HG02973 (cell line): ENCODE results near the gene VCAN.
"Not testable (repeated sequence)": the region's sequence is repeated elsewhere in the genome, so short reads cannot be mapped to it uniquely, and the experiment has no call there.

Source experiments
- ATAC-seq: cut with Tn5 transposase; IDR thresholded peaks from one replicate; pipeline ENCODE4 v1.9.1; 2021; ENCODE audit warnings: moderate library complexity; ENCODE audit not compliant: unreplicated experiment

The VCAN gene

DNA sequence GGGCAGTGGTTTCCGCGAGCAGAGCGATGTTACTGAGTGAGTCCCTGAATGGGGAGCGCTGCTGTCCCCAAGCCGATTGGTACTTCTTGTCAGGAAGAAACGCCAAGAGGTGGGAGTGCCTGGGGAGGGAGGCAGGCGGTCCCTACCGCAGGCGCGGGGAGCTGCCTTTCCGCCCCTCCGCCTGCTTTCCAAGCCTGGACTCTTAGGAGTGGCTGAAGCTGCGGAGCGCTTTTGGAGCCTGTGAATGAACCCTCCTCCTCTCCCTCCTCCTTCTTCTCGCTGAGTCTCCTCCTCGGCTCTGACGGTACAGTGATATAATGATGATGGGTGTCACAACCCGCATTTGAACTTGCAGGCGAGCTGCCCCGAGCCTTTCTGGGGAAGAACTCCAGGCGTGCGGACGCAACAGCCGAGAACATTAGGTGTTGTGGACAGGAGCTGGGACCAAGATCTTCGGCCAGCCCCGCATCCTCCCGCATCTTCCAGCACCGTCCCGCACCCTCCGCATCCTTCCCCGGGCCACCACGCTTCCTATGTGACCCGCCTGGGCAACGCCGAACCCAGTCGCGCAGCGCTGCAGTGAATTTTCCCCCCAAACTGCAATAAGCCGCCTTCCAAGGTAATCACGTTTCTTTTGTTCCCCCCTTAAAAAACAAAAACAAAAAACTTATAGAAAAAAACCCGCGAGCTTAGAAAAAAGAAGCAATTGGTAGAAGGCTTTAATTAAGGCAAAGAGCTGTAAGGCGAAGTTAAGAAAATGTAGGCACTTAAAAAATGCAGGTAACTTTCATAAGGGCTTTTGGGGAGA is at the start of gene VCAN:
VCAN (plus strand) TSS at position 340 of the 808 bp plus-strand sequence. CDS start 11,775 bp downstream, outside the sequence.
- no peak for ATAC-seq

DNA sequence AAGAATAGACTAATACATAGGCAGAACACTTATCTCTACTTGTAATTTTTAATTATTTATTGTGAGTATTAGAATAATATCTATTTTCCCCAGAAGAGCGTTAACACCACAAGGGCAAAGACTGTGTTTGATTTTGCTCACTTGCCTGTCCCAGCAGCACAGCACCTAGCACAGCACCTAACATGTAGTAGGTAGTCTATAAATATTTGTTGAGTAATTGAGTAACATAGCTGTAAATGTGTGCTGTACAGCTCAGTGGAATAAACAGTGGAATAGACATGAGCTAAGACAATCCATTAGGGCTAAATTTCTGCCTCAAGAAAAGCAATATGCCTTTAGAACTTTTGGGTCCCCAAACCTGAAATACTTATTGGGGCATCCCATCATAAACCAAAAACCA is 49.3 kb upstream of the VCAN start:
- no peak for ATAC-seq

DNA sequence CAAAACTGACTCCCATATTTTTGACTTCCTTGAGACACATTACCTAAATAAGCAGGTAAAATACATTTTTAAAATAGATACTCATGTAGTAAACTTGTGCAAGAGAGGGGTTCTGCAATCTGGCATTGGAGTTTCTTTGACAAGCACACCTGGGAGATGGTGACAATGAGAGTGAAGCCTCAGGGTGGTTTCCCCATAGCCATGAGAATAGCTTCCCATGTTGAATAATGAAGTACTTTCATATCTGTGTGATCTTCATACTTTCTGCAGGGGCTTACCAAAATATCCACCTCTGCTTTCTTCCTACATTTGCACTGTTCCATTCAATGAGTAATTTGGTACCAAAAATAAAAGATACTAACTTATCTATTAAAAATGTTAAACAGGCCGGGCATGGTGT is 44.7 kb upstream of the VCAN start:
- ATAC-seq: peak; percentile 53

DNA sequence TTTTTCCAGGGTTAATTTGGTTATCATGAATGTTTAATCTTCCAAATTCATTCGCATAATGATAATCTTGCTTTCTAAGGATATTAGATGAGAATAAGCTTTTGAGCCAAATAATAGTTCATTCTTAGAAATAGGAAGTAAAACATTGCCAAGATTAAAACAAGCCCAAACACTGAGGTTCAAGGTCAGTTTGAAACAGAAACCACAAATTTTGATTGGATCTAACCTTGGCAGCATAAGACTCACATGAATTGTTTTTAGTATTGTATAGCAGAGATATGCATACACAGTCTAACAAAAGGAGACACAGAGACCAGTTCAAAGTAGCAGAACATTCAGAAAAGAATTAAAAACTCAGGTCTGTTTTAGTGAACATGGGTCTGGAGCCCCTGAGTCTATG is 43.4 kb upstream of the VCAN start:
- ATAC-seq: no peak

DNA sequence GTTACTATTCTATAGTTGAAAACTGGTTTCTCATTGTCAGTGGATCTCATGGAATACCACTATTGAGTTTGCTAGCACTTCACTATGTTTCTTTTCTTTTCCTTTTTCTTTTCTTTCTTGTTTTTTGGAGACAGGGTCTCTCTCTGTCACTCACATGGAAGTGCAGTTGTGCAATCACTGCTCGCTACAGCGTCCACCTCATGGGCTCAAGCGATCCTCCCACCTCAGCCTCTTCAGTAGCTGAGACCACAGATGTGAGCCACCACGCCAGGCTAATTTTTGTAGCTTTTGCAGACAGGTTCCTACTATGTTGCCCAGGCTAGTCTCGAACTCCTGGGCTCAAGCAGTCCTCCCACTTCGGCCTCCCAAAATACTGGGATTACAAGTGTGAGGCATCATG is 42.7 kb upstream of the VCAN start:
- no peak for ATAC-seq

DNA sequence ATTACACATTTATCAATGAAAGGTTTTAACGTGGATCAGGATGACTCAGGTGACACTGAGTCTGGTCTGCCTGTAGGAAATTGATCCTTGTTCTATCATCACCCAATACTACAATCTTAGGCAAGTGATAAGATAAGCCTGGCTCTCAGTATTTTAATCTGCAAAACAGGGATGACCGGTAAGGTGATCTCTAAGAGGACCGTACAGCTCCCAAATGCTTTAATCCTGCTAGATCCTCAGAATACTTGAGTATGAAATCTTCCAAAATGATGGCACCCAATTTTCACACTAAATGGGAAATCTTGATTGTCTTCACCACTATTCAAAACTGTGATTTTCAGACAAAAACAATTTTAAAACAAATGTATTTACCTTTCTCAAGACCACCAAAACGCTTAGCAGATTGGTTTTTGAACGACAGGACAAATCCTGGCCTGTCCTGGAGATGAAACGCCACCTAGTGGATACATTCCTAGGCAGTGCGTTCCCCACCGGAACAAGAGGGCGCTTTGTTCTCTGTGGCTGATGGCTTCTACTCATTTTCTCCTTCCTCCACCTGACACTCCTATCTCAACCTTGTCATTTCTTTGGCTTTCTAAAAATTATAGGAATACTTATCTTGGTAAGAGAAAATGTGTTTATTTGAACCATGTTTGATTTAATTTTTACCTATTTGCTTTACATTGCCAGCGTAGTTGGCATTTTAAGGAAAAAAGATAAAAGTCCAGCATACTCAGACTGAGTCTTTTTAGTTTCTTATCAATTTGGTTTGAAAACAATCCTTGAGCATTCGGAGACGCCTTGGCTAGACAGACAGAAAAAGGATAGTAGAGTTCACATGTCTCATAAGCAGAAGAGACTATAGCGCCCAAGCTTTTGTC is 41.2 kb upstream of the VCAN start:
- ATAC-seq: no peak

DNA sequence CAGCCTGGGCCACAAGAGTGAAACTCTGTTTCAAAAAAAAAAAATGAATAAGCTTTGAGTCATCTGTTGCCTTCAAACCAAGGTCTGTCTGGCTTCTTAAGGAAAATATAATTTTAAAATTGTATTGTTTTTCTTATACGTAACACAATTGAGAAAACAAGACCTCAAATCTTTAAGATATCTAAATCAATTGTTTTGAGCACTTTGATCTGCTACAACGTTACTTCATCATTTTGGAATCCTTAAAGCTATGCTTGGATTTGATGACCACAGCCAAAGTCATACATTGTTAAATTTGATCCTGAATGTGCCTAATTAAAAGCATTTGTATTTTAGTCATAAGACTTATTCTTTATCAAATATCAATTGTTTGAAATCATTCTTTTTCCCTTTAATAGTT is 37.7 kb upstream of the VCAN start:
- no peak for ATAC-seq

DNA sequence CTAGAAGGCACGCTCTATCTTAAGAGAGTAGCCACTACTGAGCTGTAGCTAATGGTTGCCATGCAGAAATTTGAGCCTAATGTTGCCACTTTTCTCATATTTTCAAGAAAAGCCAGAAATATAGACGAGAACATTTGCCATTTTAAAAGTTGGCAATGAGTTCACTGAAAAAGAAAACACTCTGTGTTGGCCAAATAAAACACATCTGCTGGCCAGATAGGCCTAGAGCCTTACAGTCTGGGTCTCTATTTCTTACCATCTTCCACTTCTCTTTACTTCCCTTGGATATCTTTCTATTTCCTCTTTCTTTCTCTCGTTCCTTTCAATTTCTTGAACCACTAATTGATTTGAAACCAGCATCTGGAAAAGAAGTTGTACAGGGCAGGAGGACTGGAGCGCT is 36.6 kb upstream of the VCAN start:
- ATAC-seq: no peak

DNA sequence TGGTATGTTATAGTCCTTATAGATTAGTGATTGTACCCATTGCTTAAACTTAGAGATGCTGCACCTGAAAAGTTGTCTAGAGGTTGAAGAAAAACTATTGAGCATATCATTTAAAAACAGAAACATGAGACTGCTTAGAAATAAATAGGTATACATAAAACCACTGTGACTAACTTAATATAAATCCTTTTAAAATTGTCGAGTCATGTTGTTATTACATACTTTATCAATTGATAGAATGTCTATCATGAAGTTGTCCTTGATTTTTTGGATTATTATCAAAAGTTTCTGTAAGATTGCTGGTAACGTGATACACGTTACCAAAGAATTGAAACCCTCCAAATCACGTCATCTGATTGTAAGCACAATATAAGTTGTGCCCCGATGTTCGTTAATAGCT is 35.3 kb upstream of the VCAN start:
- ATAC-seq: no peak

DNA sequence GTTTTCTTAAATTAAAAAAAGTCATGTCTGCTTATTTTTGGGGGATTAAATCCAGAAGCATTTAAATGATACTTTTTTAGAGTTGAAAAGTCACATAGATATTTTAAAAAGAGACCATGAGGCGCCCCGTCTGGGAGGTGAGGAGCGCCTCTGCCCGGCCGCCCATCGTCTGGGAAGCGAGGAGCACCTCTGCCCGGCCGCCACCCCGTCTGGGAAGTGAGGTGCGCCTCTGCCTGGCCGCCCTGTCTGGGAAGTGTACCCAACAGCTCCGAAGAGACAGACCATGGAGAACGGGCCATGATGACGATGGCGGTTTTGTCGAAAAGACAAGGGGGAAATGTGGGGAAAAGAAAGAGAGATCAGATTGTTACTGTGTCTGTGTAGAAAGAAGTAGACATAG is 33.8 kb upstream of the VCAN start:
- not testable (repeated sequence) for ATAC-seq

DNA sequence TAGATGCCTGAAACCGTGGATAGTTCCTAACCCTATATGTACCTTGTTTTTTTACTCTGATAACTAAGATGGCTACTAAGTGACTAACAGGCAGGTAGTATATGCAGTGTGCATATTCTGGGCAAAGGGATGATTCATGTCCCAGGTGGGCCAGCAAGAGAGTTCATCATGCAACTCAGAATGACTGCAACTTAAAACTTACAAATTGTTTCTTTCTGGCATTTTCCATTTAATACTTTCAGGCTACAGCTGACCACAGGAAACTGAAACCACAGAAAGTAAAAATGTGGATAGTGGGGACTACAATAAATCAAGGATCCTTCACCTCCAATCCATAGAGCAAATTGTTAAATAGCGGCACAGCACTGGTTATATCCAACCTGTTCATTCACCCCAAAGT is 30.7 kb upstream of the VCAN start:
- ATAC-seq: no peak

DNA sequence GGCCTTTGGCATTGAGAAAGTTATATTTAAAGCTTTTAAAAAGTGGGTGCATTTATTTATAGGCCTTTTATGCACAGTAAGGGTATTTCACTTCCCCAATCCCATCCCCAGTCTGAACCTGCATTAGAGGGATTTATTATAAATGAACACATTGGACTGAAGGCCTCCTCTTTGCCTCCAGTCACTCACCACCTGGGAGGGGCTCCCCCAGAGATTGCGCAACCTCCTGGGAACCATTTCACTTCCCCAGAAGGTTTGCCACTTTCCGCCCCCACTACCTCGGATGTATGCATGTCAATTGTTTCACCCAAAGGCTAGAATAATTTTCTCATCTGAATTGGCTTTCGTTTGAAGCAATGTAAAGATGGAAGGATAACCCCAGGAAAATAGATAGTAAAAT is 29.8 kb upstream of the VCAN start:
- peak; percentile 90 for ATAC-seq

DNA sequence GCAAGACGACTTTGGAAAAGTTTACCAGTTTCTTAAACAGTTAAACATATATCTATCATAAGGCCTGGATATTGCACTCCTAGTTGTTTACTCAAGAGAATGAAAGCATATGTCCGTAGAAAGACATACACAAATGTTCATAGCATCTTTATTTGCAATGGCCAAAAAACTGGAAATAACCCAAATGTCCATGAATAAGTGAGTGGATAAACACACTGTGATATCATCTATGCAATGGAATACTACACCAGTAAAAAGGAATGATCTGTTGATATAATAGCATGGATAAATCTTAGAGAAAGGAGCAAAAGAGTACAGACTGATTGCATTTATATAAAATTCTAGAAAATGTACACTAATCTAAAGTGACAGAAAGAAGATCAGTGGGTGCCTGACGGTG is 28.0 kb upstream of the VCAN start:
- ATAC-seq: no peak

DNA sequence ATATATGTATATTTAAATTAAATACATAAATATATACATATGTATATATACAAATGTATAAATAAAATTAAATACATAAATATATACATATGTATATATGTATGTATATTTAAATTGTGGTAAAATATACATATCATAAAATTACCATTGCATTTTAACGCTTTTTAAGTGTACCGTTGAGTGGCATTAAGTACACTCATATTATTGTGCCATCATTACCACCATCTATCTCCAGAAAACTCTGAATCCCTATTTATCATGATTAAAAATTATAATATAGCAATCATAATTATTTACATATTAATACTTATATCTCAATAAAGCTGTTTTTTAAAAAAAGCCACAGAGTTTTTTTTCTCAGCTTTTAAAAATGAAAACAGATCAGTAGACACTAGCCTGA is 27.1 kb upstream of the VCAN start:
- ATAC-seq: no peak

DNA sequence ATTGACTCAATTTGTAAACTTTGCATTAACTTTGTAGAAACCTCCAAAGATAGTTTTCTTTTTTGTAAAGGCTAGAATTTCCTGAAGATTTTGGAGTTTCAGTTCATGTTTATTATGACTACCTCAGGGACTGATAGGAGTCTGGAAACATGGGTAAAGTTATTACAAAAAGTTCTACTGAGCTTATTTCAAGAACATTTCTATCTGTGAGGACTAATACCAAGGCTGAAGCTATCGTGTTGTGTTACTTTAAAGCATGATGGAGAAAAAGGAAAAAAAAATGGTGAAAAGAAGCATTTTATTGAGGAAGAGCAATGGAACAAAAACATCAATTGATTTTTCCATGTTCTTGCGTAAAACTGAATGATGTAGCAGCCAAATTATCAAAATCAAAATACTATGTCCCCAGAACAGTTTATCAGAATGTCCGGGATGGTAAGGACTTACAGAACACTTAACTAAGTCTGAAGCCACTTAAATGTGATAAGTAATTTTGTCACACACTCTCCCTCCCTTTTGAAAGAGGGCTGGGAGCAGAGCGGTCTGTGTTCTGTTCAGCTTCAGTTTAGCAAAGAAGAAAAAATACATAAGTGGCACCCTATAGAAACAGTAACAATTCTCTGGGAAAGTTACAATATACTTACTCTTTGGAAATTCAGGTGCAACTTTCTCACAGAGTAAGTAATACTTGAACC is 25.1 kb upstream of the VCAN start:
- no peak for ATAC-seq

DNA sequence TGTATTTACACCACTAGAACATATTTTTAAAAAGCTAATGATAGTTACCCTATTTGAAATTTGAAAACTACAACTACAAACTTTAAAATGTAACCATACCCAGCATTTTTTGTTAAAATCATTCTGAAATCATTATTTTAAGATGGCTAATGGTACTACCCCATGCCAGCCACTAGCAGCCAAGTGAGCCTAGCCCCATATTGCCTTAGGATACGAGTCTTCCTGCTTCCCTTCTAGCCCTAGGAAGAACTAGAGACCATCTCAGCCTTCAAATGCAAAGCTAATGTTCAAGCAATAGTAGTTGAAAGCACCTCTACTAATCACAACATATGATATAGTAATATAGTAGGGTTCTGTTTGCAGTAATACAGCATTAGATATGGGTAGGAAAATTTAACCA is 24.0 kb upstream of the VCAN start:
- ATAC-seq: no peak

DNA sequence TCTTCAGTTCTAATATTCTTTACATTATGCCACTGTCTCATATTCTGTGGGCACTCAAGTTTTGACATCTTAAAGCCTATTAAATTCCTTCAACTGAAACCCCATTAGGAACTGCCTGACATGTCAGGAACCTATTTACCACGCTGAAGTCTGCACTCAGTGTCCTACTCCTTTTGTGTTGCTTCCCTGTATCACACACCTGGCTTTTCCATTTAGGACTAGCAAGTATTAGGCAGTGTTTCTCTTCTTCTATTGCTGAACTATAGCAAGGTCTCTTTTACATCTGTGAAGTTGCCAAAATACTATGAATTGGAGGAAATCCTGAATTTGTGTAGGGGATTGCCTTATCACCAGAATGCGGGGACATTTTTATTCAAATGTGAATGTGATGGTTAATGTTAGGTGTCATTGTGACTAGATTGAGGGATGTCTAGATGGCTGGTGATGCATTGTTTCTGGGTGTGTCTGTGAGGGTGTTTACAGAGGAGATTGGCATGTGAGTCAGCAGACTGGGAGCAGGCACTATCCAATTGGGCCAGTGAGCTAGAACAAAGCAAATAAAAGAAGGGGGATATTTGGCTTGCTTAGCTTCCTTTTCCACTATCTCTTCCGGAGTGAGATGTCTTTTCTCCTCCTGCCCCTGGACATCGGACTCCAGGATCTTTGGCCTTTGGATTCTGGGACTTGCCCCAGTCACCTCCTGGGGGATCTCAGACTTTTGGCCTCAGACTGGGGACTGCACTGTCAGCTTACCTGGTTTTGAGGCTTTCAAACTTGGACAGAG is 21.2 kb upstream of the VCAN start:
- ATAC-seq: no peak

DNA sequence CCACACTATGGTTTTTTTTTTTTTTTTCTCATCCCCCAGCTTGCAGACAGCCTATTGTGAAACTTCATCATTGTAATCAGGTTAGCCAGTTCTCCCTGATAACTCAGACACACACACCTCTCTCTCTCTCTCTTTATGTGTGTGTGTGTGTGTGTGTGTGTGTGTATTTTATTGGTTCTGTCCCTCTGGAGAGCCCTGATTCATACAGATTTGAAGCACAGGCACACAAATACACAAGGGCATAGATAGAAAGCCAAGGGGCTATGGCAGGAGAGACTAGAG is 20.6 kb upstream of the VCAN start:
- no peak for ATAC-seq

DNA sequence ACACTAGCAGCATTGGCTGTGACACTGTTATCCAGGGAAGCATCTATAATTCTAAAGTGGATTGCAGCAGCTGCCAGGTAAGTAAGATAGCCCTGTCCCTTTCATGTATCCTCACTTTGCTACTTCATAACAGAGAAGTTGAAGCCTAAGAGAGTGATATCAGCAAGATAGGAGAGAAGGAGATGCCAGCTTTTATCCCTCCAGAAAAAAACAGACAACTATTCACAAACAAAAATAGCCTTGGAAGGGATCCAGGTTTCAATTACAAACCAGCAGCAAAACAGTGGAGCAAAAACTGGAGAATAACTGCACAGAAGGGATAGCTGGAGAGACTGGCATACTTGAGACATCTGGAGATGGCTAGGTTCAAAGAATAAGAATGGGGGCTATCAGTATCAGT is 19.6 kb upstream of the VCAN start:
- no peak for ATAC-seq

DNA sequence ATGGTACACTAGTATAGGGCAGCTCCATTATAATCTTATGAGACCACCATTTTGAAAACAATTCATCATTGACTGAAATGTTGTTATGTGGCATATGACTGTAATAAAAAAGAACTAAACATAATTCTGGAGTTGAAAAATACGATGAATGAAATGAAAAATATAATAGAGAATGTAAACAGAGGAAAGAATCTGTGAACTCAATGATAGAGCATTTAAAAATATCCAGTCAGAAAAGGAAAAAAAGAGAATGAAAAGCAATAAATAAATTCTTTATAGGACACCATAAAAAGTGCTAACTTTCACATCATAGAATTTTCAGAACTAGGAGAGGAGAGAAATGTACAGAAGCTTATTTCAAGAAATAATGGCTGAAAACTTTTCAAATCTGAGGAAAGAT is 17.6 kb upstream of the VCAN start:
- ATAC-seq: no peak

DNA sequence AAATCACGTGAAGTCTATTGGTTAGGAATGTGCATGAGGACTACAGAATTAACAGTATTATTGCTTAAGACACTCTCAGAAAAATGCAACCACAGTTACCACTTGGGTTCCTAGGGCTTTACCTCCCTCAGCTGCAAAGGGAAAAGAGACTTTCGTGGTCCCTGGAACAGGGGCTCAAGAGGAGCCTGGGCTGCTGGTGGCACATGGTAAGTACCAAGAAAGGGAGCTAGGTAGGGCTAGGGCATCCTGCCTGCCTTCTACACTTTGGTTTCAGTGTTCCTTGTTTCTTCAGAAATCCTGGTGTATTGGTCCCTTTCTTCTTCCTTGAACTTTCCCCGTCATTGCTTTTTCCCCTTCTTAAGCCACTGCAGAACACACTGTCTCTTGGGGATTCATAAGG is 7.3 kb upstream of the VCAN start:
- ATAC-seq: no peak
